Activated CD8-positive, alpha-beta memory T cell treated with anti-CD3 and anti-CD28 coated beads for 24 hours (primary cell): Measurements from ENCODE around the gene TMEFF2.
"Not testable (repeated sequence)": the region's sequence is repeated elsewhere in the genome, so short reads cannot be mapped to it uniquely, and the experiment has no call there.

ENCODE experiments used
- DNase-seq: peaks from one replicate; pipeline ENCODE4 v3.0.0-alpha.2; 2020

TMEFF2 gene

DNA sequence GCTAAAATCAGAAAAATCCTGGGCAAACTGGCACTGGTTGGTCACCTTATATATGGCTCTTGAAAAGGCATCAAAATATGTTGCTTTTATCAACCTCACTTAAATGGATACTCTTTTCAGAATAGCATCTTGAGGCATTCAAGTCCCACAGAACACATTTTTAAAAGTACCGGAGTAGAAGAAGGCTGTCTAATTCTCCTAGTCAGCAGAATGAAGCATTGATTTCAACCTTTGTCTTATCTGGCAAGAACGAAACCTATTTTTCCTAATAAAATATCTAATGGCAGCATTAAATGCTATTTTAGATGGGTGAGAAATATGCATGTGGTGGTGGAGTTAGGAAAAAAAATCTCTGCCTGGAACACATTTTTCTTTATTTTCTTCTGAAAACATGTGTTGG is 27.8 kb downstream of the TMEFF2 start:
- no peak for DNase-seq

DNA sequence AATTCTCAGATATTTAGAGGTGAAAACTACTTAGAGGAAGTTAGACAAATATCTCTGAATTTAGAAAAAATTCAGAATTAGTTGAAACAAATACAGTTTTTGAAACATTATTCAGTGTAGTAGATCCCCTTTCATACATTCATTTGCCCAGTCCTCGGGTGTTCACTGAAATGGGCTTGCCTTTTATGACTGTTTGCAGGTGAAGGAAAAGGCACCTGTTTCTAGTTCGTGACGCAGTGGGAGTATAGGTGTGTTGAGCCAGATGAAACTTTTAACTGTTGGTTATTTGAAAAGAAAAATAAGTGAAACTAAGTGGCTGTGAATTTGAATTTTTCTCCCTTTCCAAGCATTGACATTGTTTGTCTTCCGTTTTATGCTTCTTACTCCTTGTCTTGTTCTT is 28.9 kb downstream of the TMEFF2 start:
- no peak for DNase-seq

DNA sequence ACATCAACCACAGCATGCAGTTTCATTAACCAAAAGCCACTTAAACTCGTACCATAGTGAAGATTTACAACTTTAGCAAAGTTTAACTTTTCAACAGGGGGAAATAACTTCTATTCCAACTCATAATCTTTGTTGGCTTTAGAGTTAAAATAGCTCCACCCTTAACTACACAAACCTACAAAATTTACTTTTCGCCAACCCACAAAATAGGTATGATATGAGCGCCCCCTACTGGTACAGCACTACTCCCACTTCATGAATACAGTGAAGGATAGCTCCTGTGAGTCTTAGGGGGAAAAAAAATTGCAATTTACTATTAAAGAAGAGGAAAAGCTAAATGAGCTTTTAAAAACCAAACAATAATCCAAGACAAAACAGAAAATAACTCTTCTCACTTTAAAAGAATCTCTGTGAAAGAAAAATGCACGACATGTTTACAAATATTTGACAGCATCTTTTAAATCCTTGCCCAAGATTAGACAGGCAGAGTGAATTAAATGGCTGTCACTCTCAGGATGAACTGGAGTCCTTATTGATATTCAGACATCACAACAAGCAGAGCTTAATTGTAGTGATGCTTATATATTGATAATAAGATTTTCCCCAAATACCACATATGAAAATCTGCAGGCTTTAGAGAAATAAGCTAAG is 32.2 kb downstream of the TMEFF2 start:
- peak; percentile 74 for DNase-seq

DNA sequence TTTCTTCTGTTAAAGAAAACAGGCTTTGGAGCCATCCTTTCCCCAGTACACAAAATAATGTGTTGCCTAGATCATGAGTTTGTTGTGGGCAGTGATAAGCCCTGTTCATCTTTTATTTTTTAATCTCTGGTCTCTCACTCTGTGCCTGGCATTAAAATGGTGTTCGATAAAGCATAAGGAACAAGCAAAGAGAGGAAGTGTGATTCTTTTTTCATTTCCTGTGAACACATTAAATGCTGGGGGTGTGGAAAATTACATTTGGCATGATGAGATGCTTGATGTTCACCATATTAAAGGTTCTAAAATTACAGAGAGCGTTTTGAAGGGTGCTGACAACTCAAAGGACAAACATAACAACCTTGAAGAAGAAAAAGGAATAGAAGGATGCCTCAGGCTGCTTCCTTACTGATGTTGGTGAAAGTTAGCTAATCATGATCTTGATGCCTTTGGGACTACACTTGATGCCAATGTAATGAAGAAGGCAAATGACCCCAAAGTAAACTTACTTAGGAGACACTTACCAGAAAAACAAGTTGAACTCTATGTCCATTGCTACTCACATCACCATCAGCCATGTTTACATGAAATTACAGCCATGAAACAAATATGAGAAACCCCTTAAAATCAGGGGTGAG is 33.0 kb downstream of the TMEFF2 start:
- DNase-seq = no peak

DNA sequence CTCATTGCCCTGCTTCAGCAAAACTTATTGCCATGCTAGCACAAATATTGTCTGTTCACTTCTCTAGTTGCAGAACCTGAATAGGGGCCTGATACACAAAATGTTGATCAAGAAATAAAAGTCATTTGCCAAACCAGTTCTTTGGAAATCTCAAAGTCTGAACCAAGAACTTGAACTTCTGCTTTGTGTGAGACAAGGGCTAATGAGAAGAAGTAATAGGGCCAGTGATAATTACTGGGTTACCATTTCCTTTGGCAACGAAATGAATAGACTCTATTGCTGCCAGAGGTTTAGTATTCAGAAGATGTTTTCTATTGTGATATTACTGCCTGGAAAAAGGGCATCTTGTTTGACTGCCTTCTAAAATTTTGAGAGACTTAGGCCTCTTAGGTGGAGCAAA is 35.0 kb downstream of the TMEFF2 start:
- DNase-seq = no peak

DNA sequence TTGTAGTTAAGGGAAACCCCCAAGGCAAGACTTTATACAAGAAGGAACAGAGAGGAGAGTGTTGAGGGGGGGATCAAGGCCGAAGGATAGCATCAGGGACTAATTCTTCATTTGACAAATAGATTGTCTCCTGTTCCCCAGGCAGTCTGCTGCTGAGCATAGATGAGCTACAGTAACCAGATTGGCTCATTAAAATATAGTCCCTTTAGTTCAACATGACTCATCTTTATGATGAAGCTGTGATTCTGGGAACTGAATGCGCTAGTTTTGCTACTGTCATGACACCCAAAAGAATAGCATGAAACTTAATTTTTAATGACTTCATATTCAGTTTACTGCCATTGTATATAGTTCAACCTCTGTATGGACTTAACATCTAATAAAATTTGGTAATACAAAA is 35.5 kb downstream of the TMEFF2 start:
- DNase-seq = no peak

DNA sequence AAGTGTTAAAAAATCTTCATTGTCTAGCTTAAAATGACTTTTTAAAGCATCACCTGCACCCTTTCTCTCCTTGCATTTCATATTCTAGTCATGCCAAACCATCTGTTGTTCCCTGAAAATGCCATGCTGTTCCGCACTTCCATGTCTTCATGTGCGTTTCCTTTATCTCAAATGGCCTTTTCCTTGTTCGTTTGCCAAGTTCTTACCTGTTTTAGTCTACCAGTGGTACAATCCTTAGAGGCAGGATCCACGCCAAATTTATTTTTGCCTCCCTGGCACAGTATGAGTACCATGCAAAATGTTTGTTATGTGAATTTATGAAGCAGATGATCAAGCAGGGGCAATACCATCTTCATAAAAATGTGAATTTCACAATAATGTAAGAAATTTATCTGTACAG is 37.0 kb downstream of the TMEFF2 start:
- no peak for DNase-seq

DNA sequence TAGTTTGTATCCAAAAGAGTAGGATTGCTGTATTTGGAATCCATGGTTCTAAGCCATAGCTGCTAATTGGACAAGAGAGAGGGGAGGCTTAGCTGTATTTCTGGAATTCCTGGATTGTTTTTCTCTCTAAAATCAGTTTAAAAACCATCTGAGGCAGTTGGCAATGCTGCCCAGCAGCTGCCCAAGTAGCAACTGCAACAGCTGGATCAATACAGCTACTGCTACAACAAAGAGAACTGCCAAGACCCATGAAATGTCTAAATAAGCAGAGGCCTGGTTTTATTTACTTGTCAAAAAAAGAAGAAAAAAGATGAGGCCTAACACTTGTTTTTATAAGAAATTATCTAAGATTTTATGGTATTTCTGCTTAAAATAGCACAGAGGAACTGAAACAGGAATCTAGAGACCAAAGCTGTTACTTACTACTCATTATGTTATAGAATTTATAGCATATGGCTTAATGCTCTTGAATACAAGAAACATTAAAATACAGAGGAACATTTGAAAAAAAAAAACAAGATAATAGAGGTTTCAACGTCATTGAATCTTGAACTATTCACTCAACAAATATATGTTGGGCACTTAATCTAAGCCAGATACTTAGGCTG is 39.1 kb downstream of the TMEFF2 start:
- DNase-seq = no peak

DNA sequence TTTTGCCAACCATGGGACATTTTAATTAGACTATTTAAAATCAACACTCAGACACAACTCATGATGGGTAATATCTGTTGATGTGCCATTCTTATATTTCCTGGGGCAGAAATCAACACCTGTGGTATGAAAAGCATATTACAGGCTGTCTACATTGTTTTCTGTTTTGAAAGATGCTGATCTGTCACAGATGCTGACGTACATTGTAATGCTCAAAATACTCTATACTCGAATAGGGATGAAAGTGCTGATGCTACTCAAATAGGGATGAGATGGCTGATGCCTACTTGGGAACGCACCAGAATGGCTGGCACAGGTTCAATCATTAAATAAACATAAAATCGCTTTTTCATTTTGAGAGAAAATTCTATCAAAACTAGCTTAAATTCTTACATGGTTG is 41.2 kb downstream of the TMEFF2 start:
- DNase-seq = no peak

DNA sequence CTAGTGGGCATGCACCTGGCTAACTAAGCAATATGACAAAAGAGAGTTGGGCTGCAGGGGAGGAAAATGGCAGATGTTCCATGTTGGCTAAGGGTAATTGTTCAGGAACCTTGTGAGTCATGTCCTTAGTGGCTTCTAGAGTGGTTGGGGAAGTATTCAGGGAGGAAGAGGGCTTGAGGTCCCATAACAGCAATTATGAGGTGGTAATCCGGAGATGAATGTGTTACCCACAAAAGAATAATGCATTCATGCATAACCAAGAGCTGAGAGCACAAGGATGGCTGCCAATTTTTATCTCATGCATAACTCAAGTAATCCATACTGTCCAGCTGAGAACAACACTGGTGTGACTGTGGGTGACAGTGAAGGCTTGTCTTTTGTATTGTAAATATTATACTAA is 42.9 kb downstream of the TMEFF2 start:
- no peak for DNase-seq

DNA sequence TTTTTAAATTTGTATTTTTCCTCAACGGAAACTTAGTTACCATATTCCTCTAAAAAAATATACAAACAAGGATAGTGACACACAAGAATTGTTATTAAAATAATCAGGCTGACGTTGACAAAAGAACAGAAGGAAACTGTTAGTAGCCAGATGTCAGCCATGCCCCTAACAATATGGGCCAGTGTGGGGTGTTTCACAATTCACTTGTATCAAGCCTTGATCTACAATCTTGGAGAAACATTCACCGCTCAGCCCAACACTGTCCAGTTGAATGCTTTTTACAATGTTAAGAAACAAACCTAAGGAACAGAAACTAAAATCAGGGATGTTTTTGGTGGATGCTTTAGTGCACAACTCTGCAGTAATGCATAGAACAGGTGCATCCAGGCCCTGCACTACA is 44.6 kb downstream of the TMEFF2 start:
- no peak for DNase-seq

DNA sequence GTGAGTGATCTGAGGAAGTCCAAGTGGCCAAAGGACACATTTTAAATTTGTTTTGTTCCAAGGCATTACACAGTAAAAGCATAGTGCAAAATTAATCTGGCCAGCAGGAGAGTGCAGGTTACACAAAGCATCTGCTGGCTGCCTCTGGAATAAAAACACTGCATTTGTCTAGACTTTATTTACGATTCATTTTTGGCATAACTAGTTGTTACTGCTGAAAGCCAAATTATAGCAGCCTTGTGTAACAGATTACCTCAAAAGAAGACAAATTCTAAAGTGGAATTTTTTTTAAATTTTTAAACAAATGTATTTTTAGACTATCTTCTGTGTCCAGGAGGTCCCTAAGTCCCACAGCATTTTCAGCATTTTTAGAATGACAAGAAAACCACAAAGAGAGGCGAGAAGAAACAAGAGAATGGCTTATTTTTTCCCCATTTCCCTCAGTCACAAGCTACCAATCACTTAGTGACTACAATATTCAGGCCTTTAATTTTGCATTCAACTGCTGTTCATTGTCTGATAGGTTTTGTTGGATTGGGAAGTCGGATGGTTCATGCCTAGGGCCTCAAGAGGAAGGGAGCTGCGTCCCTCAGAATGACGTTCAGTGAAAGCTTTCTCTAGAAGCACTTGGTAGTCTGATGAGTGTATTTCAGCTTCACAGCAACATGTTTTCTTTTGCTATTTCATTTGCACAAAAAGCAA is 46.0 kb downstream of the TMEFF2 start:
- DNase-seq = no peak

DNA sequence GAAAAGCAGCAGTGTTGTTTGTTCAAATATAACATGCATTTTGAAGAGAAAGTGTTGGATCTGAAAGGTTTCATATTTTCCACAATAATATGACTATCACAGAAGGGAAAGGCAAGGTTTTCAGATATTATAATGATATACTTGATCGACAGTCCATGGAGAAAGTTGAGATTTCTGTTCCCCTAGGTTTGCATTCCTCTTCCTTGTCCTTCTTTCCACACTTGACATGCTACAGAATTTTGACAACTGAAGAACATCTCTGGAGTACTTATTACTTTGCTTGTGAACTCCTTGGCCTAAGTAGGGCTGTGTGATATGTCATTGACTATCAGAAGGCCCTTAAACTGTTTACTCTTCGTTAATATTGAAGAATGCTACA is 46.5 kb downstream of the TMEFF2 start:
- no peak for DNase-seq

DNA sequence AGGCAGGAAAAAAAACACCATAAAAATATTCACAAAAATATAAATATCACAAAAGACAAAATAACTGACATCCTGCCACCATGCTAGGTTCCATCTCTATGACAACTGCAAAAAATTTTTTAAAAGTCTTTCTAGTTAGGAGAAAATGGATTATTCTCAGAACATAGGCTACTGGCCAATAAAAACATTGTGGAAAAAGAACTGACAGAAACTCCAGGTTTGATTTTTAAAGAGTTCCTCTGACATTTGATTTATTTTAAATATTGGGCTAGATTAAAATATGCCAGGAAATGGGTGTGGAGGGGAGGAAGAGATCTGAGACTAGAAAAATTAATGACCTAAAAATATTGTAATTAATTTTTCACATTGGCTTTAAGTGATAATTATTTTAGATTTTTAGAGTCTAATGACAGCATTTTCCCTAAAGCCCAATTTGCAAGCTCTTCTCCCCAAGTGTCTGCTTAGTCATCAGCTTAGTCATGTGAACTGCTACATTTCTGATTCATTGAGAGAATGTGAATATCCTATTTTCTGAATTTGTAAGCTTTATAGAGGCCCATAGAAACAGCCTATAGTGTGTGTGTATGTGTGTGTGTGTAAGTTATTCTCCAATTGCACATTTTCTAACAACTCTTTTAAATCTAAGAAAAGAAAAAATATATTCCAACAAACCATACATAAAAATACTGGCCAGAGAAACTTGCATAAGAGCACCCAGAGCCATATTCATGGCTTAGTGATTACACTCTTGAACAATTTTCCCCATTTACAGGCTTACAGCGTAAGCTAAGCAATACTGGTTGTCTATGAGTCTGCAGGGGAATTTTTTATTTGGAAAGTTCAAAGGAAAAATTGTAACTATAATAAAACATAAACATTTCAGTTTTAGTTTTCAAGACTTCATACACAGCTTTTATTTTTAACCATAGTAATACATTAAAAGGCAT is 48.4 kb downstream of the TMEFF2 start:
- DNase-seq = no peak

DNA sequence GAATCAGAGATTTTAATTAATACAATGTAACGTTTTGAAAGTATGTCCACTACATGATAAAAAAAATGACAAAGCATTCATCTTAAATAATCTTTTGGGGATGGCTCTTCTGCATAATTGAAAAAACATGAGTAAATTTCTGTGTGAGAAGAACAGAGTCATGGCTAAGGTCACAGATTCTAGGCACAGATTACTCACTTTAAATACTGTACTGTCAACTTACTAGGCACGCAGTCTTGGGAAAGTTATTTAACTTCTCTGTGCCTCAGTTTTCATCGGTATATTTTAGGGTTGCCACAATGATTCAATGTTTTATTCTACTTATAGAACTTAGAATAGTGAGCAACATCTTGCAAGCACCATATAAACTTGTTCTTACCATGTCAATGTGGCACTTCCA is 49.2 kb downstream of the TMEFF2 start:
- no peak for DNase-seq

DNA sequence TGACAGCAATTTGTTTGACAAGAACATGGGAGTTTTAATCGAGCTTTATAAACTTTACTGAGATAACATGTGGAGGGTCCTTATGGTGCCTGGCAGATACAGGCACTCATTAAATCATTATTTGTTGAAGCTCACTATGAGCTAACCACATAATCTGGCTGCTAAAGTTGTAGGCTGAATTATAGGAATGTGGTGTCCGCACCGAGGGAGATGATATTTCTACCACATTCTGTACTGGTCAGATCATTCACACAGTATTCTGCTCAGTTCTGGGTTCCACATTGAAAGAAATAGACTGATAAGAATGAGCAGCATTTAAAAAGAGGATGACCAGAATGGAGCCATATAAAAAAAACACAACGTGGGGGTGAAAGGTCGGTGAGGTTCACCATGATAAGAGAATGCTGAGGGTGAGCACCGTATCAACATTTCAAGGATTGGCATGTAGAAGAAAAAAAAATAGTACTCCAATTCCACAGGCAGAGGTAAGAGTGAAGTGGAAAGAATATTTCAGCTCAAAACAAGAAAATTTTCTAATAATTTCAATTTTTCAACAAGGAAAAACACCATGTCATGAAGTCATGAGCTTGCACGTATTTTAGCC is 54.4 kb downstream of the TMEFF2 start:
- DNase-seq = no peak

DNA sequence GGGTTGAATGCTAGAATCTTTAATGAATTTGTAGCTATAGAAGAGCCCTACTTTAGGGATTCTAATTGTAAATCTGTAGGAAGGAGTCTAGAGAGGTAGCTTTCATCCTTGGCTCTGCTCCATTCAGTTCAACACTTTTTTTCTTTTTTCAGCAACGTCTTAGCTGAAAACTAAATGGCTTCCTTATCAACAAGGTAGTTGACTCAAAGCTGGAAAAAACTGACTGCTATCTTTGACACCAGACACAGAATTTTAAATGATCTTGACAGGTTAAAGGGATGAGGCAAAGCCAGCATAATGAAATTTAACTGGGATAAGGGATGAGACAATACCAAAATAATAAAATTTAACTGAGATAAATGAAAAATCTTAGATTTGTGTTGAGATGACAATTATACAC is 54.9 kb downstream of the TMEFF2 start:
- DNase-seq = no peak

DNA sequence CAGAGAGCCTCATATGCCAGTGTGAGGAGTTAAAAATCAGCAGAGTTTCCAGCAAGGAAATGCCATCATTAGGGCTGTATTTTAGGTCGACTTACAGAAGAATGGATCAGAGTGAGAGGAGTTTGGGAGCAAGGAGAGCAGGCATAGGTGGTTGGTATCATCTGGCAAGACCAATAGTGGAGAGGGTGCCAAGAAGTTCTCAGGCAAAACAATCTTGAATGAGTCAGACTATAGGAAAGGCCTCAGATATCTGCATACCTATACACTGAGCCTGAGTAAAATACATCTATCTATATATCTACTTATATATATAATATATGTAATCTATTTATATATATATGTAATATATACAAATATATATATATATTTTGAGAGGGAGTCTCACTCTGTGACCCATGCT is 57.3 kb downstream of the TMEFF2 start:
- DNase-seq = no peak

DNA sequence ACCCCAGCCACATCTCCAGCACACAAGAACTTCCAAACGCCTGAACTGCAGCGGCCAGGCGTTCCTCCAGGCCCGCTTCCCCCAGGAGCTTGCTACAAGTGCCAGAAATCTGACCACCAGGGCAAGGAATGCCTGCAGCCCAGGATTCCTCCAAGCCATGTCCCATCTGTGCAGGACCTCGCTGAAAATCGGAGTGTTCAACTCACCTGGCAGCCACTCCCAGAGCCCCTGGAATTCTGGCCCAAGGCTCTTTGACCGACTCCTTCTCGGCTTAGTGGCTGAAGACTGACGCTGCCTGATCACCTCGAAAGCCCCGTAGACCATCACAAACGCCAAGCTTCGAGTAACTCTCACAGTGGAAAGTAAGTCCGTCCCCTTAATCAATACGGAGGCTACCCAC is 62.1 kb downstream of the TMEFF2 start:
- DNase-seq = not testable (repeated sequence)

DNA sequence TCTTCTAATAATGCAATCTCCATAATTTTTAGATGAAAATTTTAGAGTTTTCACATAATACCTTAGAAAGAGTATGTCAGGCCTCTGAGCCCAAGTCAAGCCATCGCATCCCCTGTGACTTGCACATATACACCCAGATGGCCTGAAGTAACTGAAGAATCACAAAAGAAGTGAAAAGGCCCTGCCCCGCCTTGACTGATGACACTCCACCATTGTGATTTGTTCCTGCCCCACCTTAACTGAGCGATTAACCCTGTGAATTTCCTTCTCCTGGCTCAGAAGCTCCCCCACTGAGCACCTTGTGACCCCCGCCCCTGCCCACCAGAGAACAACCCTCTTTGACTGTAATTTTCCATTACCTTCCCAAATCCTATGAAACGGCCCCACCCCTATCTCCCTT is 64.4 kb downstream of the TMEFF2 start:
- not testable (repeated sequence) for DNase-seq

DNA sequence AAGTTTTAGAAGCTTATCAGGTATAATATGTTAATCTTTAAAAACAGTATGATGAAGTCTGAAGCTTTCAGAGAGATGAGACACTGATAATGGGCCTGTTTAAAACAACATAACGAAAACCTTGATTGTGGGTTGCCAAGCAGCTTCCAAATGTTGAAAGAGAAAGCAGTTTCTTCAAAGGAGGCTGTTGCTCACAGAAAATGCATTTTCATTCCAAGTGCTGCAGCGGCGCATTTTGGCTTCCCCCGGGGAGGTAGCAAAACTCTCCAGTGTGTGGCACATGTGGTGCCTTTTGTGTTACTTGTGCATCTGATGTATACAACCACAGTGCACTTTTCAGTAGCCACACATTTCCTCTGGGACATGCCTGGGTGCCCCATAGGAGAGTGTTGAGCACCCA is 66.1 kb downstream of the TMEFF2 start:
- DNase-seq = no peak

DNA sequence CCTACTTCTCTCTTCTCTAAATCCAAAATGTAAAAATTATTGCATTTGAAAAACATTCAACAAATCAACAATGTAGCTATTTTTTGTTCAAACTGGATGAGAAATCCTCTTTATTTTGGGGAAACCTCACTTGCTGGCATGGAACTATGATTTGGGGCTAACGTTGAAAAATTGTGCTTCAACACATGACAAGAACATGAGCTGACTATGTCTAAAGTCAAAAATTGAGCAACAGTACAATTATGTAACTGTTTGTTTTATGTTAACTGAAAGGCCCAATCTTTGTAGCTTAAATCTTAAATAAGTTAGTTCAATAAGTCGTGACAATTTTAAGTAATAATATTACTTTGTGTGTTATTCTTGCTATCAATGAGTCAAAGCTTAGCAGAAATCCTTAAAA is 67.3 kb downstream of the TMEFF2 start:
- DNase-seq = no peak

DNA sequence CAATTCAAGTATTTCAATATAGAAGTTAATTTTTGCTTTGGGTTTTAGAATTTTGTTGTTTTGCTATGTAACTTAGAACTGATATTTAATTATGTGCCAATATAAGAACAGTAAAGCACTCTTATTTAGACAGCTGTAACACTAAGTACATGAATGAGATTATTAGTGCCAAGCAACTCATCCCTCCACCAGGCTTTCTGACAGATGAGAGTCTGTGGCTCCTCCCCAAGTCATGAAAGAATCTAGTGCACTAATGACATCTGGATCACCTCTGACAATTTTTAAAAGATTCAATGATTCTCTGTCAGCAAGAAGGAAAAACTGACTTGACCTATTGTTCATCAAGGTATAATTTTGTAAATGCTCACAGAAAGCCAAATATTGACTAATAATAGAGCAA is 67.8 kb downstream of the TMEFF2 start:
- DNase-seq = no peak
